ENCODE data around the gene TEAD4.

The TEAD4 gene

DNA sequence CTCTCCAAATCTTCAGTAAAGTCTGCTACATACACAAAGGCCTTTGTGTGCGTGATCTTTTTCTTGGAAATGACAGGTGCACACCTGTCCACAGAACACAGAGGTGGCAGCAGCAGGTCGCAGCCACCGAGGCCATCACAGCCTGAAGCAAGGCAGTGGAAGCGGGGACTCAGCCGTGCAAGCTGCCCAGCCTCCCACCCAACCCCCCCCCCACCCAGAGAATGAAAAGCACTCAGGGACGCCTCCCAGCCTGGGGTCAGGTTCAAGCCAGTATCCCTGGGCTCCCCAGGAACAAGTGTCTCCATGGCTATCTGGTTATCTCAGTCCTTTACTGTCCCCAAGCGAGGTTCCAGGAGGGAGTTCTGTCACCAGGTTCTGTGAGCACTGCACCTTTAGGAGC lies 86.8 kb downstream of the TEAD4 start:
- no peak for TF ChIP-seq EZH2 (IDR thresholded peaks at IDR 0.05)
- no peak for TF ChIP-seq POLR2AphosphoS5 (IDR thresholded peaks at IDR 0.05; ENCODE audit: borderline replicate concordance, low read depth, low read length)
- TF ChIP-seq FOXP2 (optimal IDR thresholded peaks at IDR 0.05; ENCODE audit: control extremely low read depth, extremely low read length, insufficient read depth): no peak
- H3K36me3 ChIP-seq (ENCODE audit: insufficient read depth, low read length): peaks cover 3% of the 10 kb centered on the region; the same call in 1 of the 2 replicates
- H3K9ac ChIP-seq (ENCODE audit: insufficient read length): no peak overlapping the region
- H3K27ac ChIP-seq: no peak overlapping the region
- no peaks in the 10 kb centered on the region for H3K9me3 ChIP-seq (ENCODE audit: low read depth, low read length)
- H3K4me3 ChIP-seq: no peak overlapping the region
- no peak for DNase-seq (ENCODE audit: low read depth, low spot score)

DNA sequence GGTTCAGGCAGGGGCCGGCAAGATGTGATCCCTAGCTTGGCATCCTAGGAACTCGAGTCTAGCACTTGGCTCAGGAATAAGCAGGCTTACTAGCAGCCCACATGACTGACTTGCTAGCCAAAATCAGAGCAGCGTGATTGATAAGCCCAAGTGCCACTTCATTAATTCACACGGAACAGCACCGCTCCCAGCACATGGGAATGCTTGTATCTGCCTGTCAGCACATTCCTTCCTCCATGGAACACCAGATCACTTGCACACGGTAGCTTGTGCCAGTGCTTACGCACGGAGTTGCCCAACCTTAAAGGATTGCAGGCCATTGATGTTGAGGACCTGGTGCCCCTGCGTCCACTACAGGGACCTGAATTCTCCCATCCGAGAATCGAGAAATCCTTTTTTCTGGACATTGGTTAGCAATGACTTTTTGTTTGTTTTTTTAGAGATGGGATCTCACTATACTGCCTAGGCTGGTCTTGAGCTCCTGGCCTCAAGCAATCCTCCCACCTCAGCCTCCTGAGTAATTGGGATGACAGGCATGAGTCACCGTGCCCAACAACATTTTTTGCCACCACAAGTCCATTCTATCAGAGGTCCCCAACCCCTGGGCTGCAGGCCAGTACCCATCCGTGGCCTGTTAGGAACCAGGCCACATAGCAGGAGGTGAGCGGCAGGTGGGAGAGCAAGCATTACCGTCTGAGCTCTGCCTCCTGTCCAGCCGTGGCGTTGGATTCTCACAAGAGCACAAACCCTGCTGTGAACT lies 87.4 kb downstream of the TEAD4 start:
- H3K36me3 ChIP-seq (ENCODE audit: insufficient read depth, low read length): no peaks in the 10 kb centered on the region
- DNase-seq (ENCODE audit: low read depth, low spot score): no peak
- no peaks in the 10 kb centered on the region for H3K9me3 ChIP-seq (ENCODE audit: low read depth, low read length)
- no peak for TF ChIP-seq FOXP2 (optimal IDR thresholded peaks at IDR 0.05; ENCODE audit: control extremely low read depth, extremely low read length, insufficient read depth)
- no peak for TF ChIP-seq EZH2 (IDR thresholded peaks at IDR 0.05)
- no peak for TF ChIP-seq POLR2AphosphoS5 (IDR thresholded peaks at IDR 0.05; ENCODE audit: borderline replicate concordance, low read depth, low read length)
- H3K9ac ChIP-seq (ENCODE audit: insufficient read length): no peak overlapping the region
- no peak overlapping the region for H3K4me3 ChIP-seq
- H3K27ac ChIP-seq: no peak overlapping the region

- no peak for DNase-seq (ENCODE audit: low read depth, low spot score)
- no peak overlapping the region for H3K9ac ChIP-seq (ENCODE audit: insufficient read length)
- H3K4me3 ChIP-seq: no peak overlapping the region
- no peaks in the 10 kb centered on the region for H3K36me3 ChIP-seq (ENCODE audit: insufficient read depth, low read length)
- no peaks in the 10 kb centered on the region for H3K9me3 ChIP-seq (ENCODE audit: low read depth, low read length)
- no peak for TF ChIP-seq FOXP2 (optimal IDR thresholded peaks at IDR 0.05; ENCODE audit: control extremely low read depth, extremely low read length, insufficient read depth)
- no peak for TF ChIP-seq EZH2 (IDR thresholded peaks at IDR 0.05)
- TF ChIP-seq POLR2AphosphoS5 (IDR thresholded peaks at IDR 0.05; ENCODE audit: borderline replicate concordance, low read depth, low read length): no peak
- no peak overlapping the region for H3K27ac ChIP-seq
These were observed 88.8 kb downstream of the TEAD4 start for GRCh38 chr12:3047961-3048360.

- TF ChIP-seq EZH2 (IDR thresholded peaks at IDR 0.05) (no peak), POLR2AphosphoS5 (IDR thresholded peaks at IDR 0.05; ENCODE audit: borderline replicate concordance, low read depth, low read length) (no peak)
- Histone ChIP-seq H3K4me3 (no peak overlapping the region), H3K27ac (no peak overlapping the region), H3K9me3 (ENCODE audit: low read depth, low read length) (no peaks in the 10 kb centered on the region), H3K9ac (ENCODE audit: insufficient read length) (no peak overlapping the region), H3K36me3 (ENCODE audit: insufficient read depth, low read length) (no peaks in the 10 kb centered on the region)
- no peak for DNase-seq (ENCODE audit: low read depth, low spot score)
These were observed 89.3 kb downstream of the TEAD4 start for GRCh38 chr12:3048540-3048939.

GRCh38 chr12:3049176-3049575 lies 90.0 kb downstream of the TEAD4 start:
- no peak overlapping the region for H3K9ac ChIP-seq (ENCODE audit: insufficient read length)
- no peak overlapping the region for H3K4me3 ChIP-seq
- TF ChIP-seq POLR2AphosphoS5 (IDR thresholded peaks at IDR 0.05; ENCODE audit: borderline replicate concordance, low read depth, low read length): no peak
- TF ChIP-seq FOXP2 (optimal IDR thresholded peaks at IDR 0.05; ENCODE audit: control extremely low read depth, extremely low read length, insufficient read depth): no peak
- no peak for TF ChIP-seq EZH2 (IDR thresholded peaks at IDR 0.05)
- H3K9me3 ChIP-seq (ENCODE audit: low read depth, low read length): no peaks in the 10 kb centered on the region
- H3K27ac ChIP-seq: 0 out of 2 replicates have a peak overlapping the region, but pooled peaks have one; percentile 50
- DNase-seq (ENCODE audit: low read depth, low spot score): no peak
- H3K36me3 ChIP-seq (ENCODE audit: insufficient read depth, low read length): no peaks in the 10 kb centered on the region

GRCh38 chr12:3049611-3050249 lies 90.5 kb downstream of the TEAD4 start:
- TF ChIP-seq EZH2 (IDR thresholded peaks at IDR 0.05): no peak
- TF ChIP-seq FOXP2 (optimal IDR thresholded peaks at IDR 0.05; ENCODE audit: control extremely low read depth, extremely low read length, insufficient read depth): no peak
- no peak for TF ChIP-seq POLR2AphosphoS5 (IDR thresholded peaks at IDR 0.05; ENCODE audit: borderline replicate concordance, low read depth, low read length)
- Histone ChIP-seq H3K27ac (peak overlapping the region; percentile 50), H3K9ac (ENCODE audit: insufficient read length) (no peak overlapping the region), H3K36me3 (ENCODE audit: insufficient read depth, low read length) (no peaks in the 10 kb centered on the region), H3K4me3 (no peak overlapping the region), H3K9me3 (ENCODE audit: low read depth, low read length) (no peaks in the 10 kb centered on the region)
- DNase-seq (ENCODE audit: low read depth, low spot score): no peak

DNA sequence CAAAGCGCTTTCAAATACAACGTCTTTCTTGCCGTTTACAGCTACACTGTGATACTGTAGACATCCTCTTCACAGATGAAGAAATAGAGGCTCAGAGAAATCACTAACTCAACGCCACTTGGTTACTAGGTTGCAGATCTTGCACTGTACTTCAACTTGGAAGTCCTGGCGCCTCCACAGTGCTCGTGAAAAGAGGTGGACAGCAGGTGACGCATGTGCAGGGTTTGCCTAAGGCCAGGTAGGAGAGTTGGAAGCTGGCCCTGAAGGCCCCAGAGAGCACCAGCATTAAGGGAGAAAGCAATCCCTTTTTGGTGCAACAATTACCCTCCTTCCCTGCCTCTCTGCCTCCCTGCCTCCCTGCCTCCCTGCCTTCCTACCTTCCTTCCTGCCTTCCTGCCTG lies 95.2 kb downstream of the TEAD4 start:
- no peak overlapping the region for H3K4me3 ChIP-seq
- no peaks in the 10 kb centered on the region for H3K9me3 ChIP-seq (ENCODE audit: low read depth, low read length)
- H3K36me3 ChIP-seq (ENCODE audit: insufficient read depth, low read length): no peaks in the 10 kb centered on the region
- no peak for DNase-seq (ENCODE audit: low read depth, low spot score)
- no peak for TF ChIP-seq POLR2AphosphoS5 (IDR thresholded peaks at IDR 0.05; ENCODE audit: borderline replicate concordance, low read depth, low read length)
- no peak for TF ChIP-seq EZH2 (IDR thresholded peaks at IDR 0.05)
- TF ChIP-seq FOXP2 (optimal IDR thresholded peaks at IDR 0.05; ENCODE audit: control extremely low read depth, extremely low read length, insufficient read depth): no peak
- H3K9ac ChIP-seq (ENCODE audit: insufficient read length): no peak overlapping the region
- H3K27ac ChIP-seq: no peak overlapping the region

- no peak overlapping the region for H3K4me3 ChIP-seq
- no peak overlapping the region for H3K9ac ChIP-seq (ENCODE audit: insufficient read length)
- H3K9me3 ChIP-seq (ENCODE audit: low read depth, low read length): no peaks in the 10 kb centered on the region
- TF ChIP-seq FOXP2 (optimal IDR thresholded peaks at IDR 0.05; ENCODE audit: control extremely low read depth, extremely low read length, insufficient read depth) (no peak), EZH2 (IDR thresholded peaks at IDR 0.05) (no peak), POLR2AphosphoS5 (IDR thresholded peaks at IDR 0.05; ENCODE audit: borderline replicate concordance, low read depth, low read length) (no peak)
- H3K27ac ChIP-seq: no peak overlapping the region
- no peaks in the 10 kb centered on the region for H3K36me3 ChIP-seq (ENCODE audit: insufficient read depth, low read length)
- no peak for DNase-seq (ENCODE audit: low read depth, low spot score)
These were observed 96.0 kb downstream of the TEAD4 start for GRCh38 chr12:3055026-3055703.

All from SK-N-MC (cell line).